Measurements from ENCODE around the gene DCN. TPM values are rescaled to one million over a fixed set of nuclear protein-coding genes. Genes with fewer than 3 reads are reported as not detected.

Gene DCN
- total RNA-seq, 2 donors from 2014 or later, result 79.0 to 240 TPM

DNA sequence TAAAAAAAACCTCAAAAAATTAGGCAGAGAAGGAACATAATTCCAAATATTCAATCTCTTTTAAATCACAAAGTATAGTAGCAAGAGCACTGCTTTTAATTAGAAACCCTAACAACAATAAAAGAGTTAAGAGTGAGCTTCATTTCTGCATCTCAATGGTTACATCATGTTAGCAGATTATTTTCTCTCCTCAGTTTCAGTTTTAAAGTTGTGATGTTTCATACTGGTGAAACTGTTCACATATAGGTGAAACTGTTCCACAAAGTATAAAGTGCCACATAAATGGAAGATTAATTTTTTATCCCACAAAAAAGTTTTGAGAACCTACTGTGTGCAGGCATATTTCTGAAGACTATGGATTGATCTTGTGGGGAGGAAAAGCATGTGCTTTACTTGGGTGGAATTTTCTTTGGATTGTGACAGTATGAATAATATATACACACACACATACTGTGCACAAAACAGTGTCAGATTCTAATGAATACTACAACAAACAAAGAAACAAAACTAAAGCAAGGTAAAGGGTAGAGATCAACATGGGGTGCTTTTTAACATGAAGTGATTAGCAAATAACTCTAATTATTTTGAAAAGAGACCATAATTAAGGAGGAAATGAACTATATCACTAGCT, 88.5 kb downstream of the DCN start:
- intact Hi-C loops (cut with DNase I), result no loop called here
- Histone ChIP-seq H3K27ac (no peak overlapping the region), H3K4me3 (no peak overlapping the region), H3K4me1 (no peaks in the 10 kb centered on the region), H3K9me3 (no peaks in the 10 kb centered on the region), H3K36me3 (no peaks in the 10 kb centered on the region), H3K9ac (ENCODE audit: low read depth in 2 of 2, low read length in 2 of 2) (no peak overlapping the region), H3K27me3 (no peaks in the 10 kb centered on the region)
- no peak for DNase-seq
- TF ChIP-seq, protein P1, sequence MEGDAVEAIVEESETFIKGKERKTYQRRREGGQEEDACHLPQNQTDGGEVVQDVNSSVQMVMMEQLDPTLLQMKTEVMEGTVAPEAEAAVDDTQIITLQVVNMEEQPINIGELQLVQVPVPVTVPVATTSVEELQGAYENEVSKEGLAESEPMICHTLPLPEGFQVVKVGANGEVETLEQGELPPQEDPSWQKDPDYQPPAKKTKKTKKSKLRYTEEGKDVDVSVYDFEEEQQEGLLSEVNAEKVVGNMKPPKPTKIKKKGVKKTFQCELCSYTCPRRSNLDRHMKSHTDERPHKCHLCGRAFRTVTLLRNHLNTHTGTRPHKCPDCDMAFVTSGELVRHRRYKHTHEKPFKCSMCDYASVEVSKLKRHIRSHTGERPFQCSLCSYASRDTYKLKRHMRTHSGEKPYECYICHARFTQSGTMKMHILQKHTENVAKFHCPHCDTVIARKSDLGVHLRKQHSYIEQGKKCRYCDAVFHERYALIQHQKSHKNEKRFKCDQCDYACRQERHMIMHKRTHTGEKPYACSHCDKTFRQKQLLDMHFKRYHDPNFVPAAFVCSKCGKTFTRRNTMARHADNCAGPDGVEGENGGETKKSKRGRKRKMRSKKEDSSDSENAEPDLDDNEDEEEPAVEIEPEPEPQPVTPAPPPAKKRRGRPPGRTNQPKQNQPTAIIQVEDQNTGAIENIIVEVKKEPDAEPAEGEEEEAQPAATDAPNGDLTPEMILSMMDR (IDR thresholded peaks at IDR 0.05), result no peak

DNA sequence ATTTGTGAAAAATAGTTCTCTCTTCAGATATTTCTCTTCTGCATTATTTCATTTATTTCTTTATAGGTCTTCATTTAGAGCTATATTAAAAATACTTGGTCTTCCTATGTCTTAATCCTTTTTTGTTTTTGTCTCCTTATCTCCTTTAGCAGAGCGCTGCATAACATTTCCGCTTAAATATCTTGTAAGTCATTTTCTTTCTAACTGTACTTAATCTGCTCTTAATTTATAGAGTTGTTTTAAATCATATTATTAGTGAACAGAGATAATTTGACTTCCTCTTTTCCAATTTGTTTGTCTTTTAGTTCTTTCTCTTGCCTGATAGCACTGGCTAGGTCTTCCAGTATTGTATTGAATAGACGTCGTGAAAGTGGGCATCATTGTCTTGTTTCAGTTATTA, 89.3 kb downstream of the DCN start:
- TF ChIP-seq, protein P1 (IDR thresholded peaks at IDR 0.05), result no peak
- H3K9me3 ChIP-seq, result no peaks in the 10 kb centered on the region
- H3K27me3 ChIP-seq, result no peaks in the 10 kb centered on the region
- no peaks in the 10 kb centered on the region for H3K36me3 ChIP-seq
- H3K27ac ChIP-seq, result no peak overlapping the region
- H3K4me1 ChIP-seq, result no peaks in the 10 kb centered on the region
- H3K9ac ChIP-seq (ENCODE audit: low read depth in 2 of 2, low read length in 2 of 2), result no peak overlapping the region
- H3K4me3 ChIP-seq, result no peak overlapping the region
- no peak for DNase-seq
- intact Hi-C loops (cut with DNase I), result no loop called here

DNA sequence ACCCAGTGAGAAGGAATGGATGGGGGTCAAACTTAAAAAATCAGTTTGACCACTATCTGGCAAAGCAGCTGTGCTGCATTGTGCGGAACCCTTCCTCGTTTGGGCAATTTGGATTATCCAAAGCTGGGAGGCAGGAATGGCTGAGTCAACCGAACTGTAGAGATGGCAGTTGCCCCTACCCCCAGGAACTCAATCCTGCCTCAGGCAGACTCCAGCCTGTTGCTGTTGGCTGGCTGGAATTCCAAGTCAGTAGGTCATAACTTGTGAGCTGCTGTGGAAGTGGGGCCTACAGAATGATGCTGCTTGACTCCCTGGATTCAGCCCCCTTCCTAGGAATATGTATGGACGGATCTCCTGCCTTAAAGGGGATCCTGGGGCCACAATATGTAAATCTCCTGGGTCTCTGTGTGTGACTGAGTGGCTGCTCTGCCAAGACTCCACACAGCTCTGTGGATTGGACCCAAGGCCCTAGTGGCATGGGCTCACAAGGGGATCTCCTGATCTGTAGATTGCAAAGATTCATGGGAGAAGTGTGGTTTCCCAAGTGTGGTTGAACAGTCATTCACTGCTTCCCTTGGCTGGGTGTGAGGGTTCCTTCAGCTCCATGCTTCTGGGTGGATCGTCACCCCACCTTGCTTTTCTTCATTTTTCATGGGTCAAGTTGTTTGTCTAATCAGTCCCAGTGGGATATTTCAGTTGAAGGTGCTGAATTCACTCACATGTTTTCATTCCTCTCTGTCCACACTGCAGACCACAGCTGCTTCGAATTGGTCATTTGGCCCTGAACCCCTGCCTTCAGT, 90.5 kb downstream of the DCN start:
- intact Hi-C loops (cut with DNase I), result no loop called here
- no peak overlapping the region for H3K4me3 ChIP-seq
- no peak overlapping the region for H3K9ac ChIP-seq (ENCODE audit: low read depth in 2 of 2, low read length in 2 of 2)
- H3K27me3 ChIP-seq, result no peaks in the 10 kb centered on the region
- H3K36me3 ChIP-seq, result no peaks in the 10 kb centered on the region
- no peak overlapping the region for H3K27ac ChIP-seq
- TF ChIP-seq, protein P1 (IDR thresholded peaks at IDR 0.05), result no peak
- DNase-seq, result no peak
- no peaks in the 10 kb centered on the region for H3K9me3 ChIP-seq
- H3K4me1 ChIP-seq, result no peaks in the 10 kb centered on the region

Other genes starting within 250 kb of the DCN start
- gene CCER1, start 227.6 kb downstream of the DCN start, total RNA-seq, result not detected
- gene EPYC, start 177.8 kb downstream of the DCN start, total RNA-seq, result not detected
- gene KERA, start 124.8 kb downstream of the DCN start, total RNA-seq, result not detected
- 100 to 1,000 TPM in 1 of 2 donors, 10 to 100 TPM in 1; 26.1 to 102 TPM for gene LUM, start 71.3 kb downstream of the DCN start, total RNA-seq

Measured in colonic mucosa (tissue), 4 donors.